ENCODE results near the gene CREG1.

Gene CREG1

GRCh38 chr1:167533851-167534300 is 19.7 kb downstream of the CREG1 start:
- no peak overlapping the region for H3K4me3 ChIP-seq
- no peaks in the 10 kb centered on the region for H3K36me3 ChIP-seq
- H3K9ac ChIP-seq = no peak overlapping the region
- H4K20me1 ChIP-seq = no peaks in the 10 kb centered on the region
- no peak overlapping the region for H3K27ac ChIP-seq
- H3K9me3 ChIP-seq = no peaks in the 10 kb centered on the region
- no peak overlapping the region for H3K4me2 ChIP-seq
- H3K4me1 ChIP-seq = no peaks in the 10 kb centered on the region
- no peaks in the 10 kb centered on the region for H3K27me3 ChIP-seq
- no peak for TF ChIP-seq Cebpa-rat (IDR thresholded peaks at IDR 0.05)

- no peak overlapping the region for H3K4me3 ChIP-seq
- TF ChIP-seq Cebpa-rat (IDR thresholded peaks at IDR 0.05) = no peak
- no peak overlapping the region for H3K27ac ChIP-seq
- no peak overlapping the region for H3K4me2 ChIP-seq
- H3K9me3 ChIP-seq = no peaks in the 10 kb centered on the region
- no peak overlapping the region for H3K9ac ChIP-seq
- no peaks in the 10 kb centered on the region for H4K20me1 ChIP-seq
- H3K36me3 ChIP-seq = no peaks in the 10 kb centered on the region
- H3K4me1 ChIP-seq = no peaks in the 10 kb centered on the region
- no peaks in the 10 kb centered on the region for H3K27me3 ChIP-seq
These were observed 20.4 kb downstream of the CREG1 start for GRCh38 chr1:167532964-167533824.

- Histone ChIP-seq H3K9ac (no peak overlapping the region), H3K9me3 (no peaks in the 10 kb centered on the region), H3K4me1 (no peaks in the 10 kb centered on the region), H3K27me3 (no peaks in the 10 kb centered on the region), H3K27ac (no peak overlapping the region), H3K4me3 (no peak overlapping the region), H4K20me1 (no peaks in the 10 kb centered on the region), H3K36me3 (no peaks in the 10 kb centered on the region), H3K4me2 (no peak overlapping the region)
- TF ChIP-seq Cebpa-rat (IDR thresholded peaks at IDR 0.05) = no peak
These were observed 21.2 kb downstream of the CREG1 start for GRCh38 chr1:167532375-167532774.

GRCh38 chr1:167529829-167530474 is 23.6 kb downstream of the CREG1 start:
- Histone ChIP-seq H3K9me3 (no peaks in the 10 kb centered on the region), H3K27me3 (no peaks in the 10 kb centered on the region), H4K20me1 (no peaks in the 10 kb centered on the region), H3K27ac (no peak overlapping the region), H3K4me3 (no peak overlapping the region), H3K4me2 (no peak overlapping the region), H3K4me1 (no peaks in the 10 kb centered on the region), H3K9ac (no peak overlapping the region), H3K36me3 (no peaks in the 10 kb centered on the region)
- TF ChIP-seq Cebpa-rat (IDR thresholded peaks at IDR 0.05) = no peak

GRCh38 chr1:167528057-167528728 is 25.4 kb downstream of the CREG1 start:
- TF ChIP-seq Cebpa-rat (IDR thresholded peaks at IDR 0.05) = no peak
- Histone ChIP-seq H3K9ac (no peak overlapping the region), H3K27ac (no peak overlapping the region), H3K4me3 (no peak overlapping the region), H3K27me3 (no peaks in the 10 kb centered on the region), H3K36me3 (no peaks in the 10 kb centered on the region), H4K20me1 (no peaks in the 10 kb centered on the region), H3K4me1 (no peaks in the 10 kb centered on the region), H3K9me3 (peaks cover 10% of the 10 kb centered on the region; the same call in 1 of the 2 replicates), H3K4me2 (no peak overlapping the region)

- Histone ChIP-seq H3K4me2 (no peak overlapping the region), H4K20me1 (no peaks in the 10 kb centered on the region), H3K4me3 (no peak overlapping the region), H3K4me1 (no peaks in the 10 kb centered on the region), H3K36me3 (no peaks in the 10 kb centered on the region), H3K27me3 (no peaks in the 10 kb centered on the region), H3K9me3 (peaks cover 10% of the 10 kb centered on the region; the same call in 1 of the 2 replicates), H3K9ac (no peak overlapping the region), H3K27ac (no peak overlapping the region)
- TF ChIP-seq Cebpa-rat (IDR thresholded peaks at IDR 0.05) = no peak
These were observed 26.7 kb downstream of the CREG1 start for GRCh38 chr1:167526667-167527383.

GRCh38 chr1:167524651-167525050 is 28.9 kb downstream of the CREG1 start:
- Histone ChIP-seq H3K27ac (no peak overlapping the region), H3K4me2 (no peak overlapping the region), H4K20me1 (no peaks in the 10 kb centered on the region), H3K27me3 (no peaks in the 10 kb centered on the region), H3K9me3 (peaks cover 10% of the 10 kb centered on the region; the same call in 1 of the 2 replicates), H3K4me1 (no peaks in the 10 kb centered on the region), H3K4me3 (no peak overlapping the region), H3K36me3 (no peaks in the 10 kb centered on the region), H3K9ac (no peak overlapping the region)
- TF ChIP-seq Cebpa-rat (IDR thresholded peaks at IDR 0.05) = no peak

- TF ChIP-seq Cebpa-rat (IDR thresholded peaks at IDR 0.05) = no peak
- H3K4me2 ChIP-seq = no peak overlapping the region
These were observed 31.3 kb downstream of the CREG1 start for GRCh38 chr1:167522246-167522645.

GRCh38 chr1:167520711-167521206 is 32.8 kb downstream of the CREG1 start:
- Histone ChIP-seq H3K27me3 (no peaks in the 10 kb centered on the region), H3K9ac (no peak overlapping the region), H4K20me1 (no peaks in the 10 kb centered on the region), H3K4me2 (no peak overlapping the region), H3K27ac (no peak overlapping the region), H3K36me3 (no peaks in the 10 kb centered on the region), H3K9me3 (peaks cover 10% of the 10 kb centered on the region; the same call in 1 of the 2 replicates), H3K4me3 (no peak overlapping the region), H3K4me1 (peaks cover 12% of the 10 kb centered on the region)
- no peak for TF ChIP-seq Cebpa-rat (IDR thresholded peaks at IDR 0.05)

More at GRCh38 chr1:167522246-167522645, 31.3 kb downstream of the CREG1 start:
- Histone ChIP-seq H3K4me3 (no peak overlapping the region), H3K9ac (no peak overlapping the region), H3K27me3 (no peaks in the 10 kb centered on the region), H3K27ac (no peak overlapping the region), H3K9me3 (peaks cover 10% of the 10 kb centered on the region; the same call in 1 of the 2 replicates), H4K20me1 (no peaks in the 10 kb centered on the region), H3K36me3 (no peaks in the 10 kb centered on the region), H3K4me1 (peaks cover 5% of the 10 kb centered on the region)
